DMS53 treated with DMSO at 0.1 percent for 48 hours (cell line): ENCODE results near the gene CDADC1.
A peak's percentile ranks its signal among the peaks of the same experiment; 100 is the strongest.

Source experiments
- DNase-seq: peaks from one replicate; lab custom pipeline; 2025; ENCODE audit not compliant: unreplicated experiment; lab: John Stamatoyannopoulos, UW

The CDADC1 gene

GRCh38 chr13:49235856-49236431 is 11.8 kb upstream of the CDADC1 start:
- DNase-seq: no peak

GRCh38 chr13:49238621-49239020 is 9.1 kb upstream of the CDADC1 start:
- DNase-seq: no peak

GRCh38 chr13:49240017-49240416 is 7.7 kb upstream of the CDADC1 start:
- no peak for DNase-seq

- DNase-seq: no peak
Measured at GRCh38 chr13:49241296-49241695, 6.4 kb upstream of the CDADC1 start.

- DNase-seq: no peak
Measured at GRCh38 chr13:49245101-49245500, 2.6 kb upstream of the CDADC1 start.

GRCh38 chr13:49246850-49247642 is 679 bp upstream of the CDADC1 start:
- no peak for DNase-seq

DNA sequence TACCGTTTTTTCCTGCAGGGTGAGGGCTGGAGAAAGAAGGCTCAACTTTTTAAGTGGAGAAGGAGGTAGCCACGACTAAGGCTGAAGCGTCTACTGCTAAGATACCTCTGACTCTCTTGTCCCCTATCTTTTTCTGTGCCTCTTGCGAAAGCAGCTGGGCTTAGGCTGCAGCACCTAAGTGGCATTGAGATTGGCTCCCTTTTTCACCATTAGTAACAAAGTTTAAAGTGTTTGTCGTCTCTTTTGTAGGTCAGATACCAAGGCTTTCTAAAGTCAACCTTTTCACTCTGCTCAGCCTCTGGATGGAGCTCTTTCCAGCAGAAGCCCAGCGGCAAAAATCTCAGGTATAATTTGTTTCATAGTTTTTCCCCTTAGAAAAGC is 887 bp downstream of the CDADC1 start:
- peak; percentile 15 for DNase-seq

GRCh38 chr13:49251326-49251725 is 3.6 kb downstream of the CDADC1 start:
- no peak for DNase-seq

- DNase-seq: no peak
Measured at GRCh38 chr13:49253310-49253709, 5.6 kb downstream of the CDADC1 start.

DNA sequence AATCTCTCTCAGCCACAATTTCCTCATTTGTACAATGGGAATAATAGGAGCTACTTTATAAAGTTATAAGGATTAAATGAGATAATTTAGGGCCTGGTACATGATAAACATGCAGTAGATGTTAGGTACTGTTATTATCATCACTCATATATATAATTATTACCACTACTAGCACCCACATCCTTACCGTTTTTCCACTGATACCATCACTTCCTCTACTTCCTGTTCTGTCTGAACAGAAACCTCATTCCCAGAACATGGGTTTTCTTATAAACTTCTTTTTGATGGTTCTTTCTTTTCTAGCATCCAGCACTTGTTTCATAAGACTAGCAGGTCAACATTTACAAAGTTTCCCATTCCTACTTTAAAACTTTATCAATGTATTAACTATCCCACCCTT is 6.3 kb downstream of the CDADC1 start:
- DNase-seq: no peak

DNA sequence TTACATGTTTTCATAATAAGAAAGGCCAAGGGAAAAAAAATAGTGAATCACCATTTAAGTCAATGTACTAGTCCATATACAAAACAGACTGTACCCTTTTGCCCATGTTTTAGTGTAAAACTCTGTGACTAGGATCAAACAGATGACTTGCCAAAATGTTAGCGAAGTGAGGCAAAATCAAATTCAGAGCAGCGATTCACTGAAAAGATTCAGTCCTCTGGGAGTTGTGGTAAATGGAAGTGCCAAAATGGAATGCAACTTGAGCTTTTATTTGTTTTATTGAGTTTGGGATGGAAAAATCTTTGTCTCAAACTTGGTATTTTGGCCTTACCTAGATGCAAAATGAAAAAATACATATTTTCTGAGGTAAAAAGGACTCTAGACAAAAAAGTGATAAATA is 9.1 kb downstream of the CDADC1 start:
- DNase-seq: no peak

DNA sequence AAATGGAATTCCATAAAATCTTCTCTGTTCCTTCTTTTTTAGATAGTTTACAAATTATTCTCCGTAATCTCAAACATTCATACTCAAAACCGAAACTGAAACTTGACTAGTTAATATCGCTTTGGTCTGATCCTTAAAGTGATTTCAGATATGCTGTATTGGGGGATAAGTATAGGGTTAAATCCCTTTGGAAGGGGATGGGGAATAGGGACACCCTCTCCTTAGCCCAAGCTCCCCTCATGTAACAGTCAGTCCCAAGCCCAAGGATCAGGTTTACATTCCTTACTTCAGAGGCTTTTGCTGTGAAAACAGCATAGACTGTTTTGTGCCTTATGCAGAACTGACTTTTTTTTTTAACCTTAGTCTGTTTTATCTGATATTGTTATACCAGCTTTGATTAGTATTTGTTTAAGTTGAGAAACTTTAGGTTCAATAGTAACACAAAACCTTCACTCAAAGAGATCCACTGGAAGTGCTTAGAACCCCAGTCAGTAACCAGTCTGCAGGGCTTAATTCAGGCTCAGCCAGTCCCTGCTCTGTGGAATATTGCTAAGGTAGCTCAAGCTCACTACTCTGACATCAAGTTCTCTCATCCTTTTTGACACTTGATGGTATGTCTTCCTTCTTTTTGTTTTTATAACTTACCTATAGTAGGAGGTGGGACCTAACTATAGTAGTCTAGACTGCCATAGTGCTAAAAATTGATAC is 10.5 kb downstream of the CDADC1 start:
- no peak for DNase-seq

GRCh38 chr13:49259586-49259985 is 11.9 kb downstream of the CDADC1 start:
- DNase-seq: no peak

DNA sequence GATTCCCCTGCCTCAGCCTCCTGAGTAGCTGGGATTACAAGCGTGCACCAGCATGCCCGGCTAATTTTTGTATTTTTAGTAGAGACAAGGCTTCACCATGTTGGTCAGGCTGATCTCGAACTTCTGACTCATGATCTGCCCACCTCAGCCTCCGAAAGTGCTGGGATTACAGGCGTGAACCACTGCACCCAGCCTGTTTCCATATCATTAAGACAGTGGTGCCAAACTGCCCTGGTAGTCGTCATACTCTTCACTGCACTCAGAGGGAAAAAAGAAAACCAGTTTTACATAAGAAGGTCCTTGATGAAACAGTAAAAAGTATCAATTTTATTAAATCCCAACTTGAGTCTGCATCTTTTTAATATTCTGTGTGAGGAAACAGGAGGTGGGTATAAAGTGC is 14.9 kb downstream of the CDADC1 start:
- no peak for DNase-seq

- DNase-seq: no peak
Measured at GRCh38 chr13:49265822-49266221, 18.1 kb downstream of the CDADC1 start.

DNA sequence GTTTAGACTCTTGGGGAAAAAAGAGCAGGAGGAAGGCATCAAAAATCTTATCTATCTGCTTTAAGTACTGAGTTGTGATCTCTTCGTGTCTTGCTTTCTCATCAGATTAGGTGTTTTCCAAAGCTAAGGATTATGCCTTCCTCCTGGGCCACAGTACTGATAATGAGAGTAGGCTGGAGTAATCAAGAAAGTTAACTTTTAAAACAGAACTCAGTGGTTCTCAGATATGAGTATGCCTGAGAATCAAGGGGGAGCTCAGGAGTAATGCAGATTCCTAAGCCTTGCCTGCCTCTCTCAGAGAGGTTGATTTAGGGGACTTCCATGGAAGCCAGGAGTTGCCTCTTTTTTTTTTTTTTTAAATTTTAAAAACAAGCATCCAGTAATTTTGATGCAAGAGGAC is 23.5 kb downstream of the CDADC1 start:
- DNase-seq: no peak

GRCh38 chr13:49272296-49272695 is 24.6 kb downstream of the CDADC1 start:
- no peak for DNase-seq

- no peak for DNase-seq
Measured at GRCh38 chr13:49278211-49278610, 30.5 kb downstream of the CDADC1 start.

DNA sequence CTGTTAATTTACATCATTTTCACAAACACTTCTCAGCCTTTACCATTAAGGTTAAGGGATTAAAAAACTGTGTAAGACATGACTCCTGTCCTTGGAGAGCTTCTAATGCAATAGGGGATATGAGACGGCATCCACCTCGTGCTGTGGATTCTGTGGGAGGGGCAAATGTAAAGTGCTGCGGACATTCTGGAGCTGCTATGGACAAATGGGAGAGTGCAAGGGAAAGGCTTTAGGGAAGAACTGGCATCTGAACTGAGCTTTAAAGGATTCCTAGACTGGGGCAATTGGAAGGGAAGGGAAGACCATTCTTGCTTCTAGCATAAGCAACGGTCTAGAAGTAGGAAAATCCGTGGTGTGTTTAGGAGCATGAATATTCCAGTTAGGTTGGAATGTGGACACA is 31.4 kb downstream of the CDADC1 start:
- DNase-seq: no peak

DNA sequence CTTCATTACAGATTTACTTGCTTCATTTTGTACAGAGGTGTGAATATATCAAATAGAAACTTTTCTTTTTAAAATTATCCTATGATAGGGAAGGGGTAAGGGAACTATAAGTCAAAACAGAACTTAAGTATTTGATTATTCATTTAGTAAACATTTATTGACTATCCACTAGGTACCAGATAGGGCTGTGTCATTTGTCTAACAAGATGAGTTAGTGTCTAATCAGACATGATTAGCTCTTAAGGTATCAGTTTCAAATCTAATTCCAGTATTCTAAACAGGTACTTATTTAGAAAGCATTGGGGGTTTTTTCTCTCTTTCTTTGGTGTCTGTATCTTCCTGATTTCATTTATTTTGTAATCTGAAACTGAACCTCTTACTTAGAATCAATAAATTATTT is 32.2 kb downstream of the CDADC1 start:
- no peak for DNase-seq

DNA sequence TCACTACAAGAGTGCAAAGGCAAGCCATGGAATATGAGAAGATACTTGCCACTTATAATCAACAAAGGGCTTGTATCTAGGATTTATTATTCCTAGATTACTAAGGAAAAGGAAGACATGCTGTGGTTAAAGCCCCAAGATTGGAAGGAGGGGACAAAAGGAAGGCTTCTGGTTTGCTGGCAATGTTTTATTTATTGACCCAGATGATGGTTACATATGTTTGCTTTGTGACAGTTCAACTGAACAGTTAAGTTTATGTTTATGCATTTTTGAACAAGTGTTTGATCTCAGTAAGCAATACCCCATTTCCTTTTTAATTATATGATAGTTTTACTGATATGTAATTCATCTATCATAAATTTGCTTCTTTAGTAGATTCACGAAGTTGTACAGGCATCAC is 40.3 kb downstream of the CDADC1 start:
- DNase-seq: no peak

DNA sequence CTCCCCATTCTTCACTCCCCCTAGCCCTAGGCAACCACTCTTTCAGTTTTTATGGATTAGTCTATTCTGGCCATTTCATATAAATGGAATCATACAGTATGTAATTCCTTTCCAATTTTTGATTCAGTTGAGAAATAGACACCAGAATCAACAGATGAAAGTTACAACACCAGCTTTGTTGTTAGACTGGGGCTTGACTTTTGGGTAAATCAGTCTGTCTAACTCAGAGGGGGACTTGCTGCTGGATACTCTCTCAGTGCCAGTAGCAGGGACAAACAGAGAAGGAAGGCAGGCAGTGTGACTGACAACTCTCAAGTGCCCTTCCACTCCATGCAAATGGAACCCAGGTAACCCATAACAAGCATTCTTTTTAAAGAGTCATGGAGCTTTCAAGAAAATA is 40.7 kb downstream of the CDADC1 start:
- DNase-seq: no peak
